ENCODE measurements around the gene KIF5C.

The KIF5C gene

DNA sequence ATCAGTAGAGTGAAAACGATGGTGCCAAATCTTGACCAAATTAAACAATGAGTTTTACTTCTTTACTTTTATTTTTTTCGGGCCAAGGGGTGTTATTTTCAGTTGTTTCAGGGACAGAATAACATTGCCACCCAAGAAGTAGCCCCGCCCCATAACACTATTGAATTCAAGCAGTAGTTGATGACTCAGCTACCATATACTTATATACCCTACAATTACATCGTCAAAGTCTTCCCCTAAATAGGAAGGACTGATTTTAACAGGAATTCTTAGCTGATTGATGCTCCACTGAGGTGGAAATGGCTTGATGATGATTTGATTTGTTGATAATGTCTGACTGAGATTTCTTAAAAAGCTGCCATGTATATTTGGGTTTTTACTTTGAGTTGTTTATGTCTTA lies 188.2 kb downstream of the KIF5C start:
- Histone ChIP-seq H3K4me3 (ENCODE audit: low read depth in 1 of 2, low read length in 2 of 2) (no peak overlapping the region), H3K9me3 (ENCODE audit: insufficient read depth, low read length, severe bottlenecking) (no peaks in the 10 kb centered on the region), H2AFZ (ENCODE audit: low read depth, low read length) (no peak overlapping the region), H3K27me3 (ENCODE audit: insufficient read depth, low read length, poor library complexity) (peaks cover 7% of the 10 kb centered on the region), H3K9ac (ENCODE audit: low read depth, low read length) (no peak overlapping the region), H3K79me2 (ENCODE audit: insufficient read depth, low read length) (no peaks in the 10 kb centered on the region), H3K36me3 (ENCODE audit: insufficient read depth, low read length) (no peaks in the 10 kb centered on the region), H3K4me2 (ENCODE audit: insufficient read depth, low read length) (no peak overlapping the region), H3K27ac (ENCODE audit: low read length) (no peak overlapping the region), H3K4me1 (ENCODE audit: insufficient read depth, low read length) (no peaks in the 10 kb centered on the region), H4K20me1 (ENCODE audit: insufficient read depth, low read length) (no peaks in the 10 kb centered on the region)
- ATAC-seq (ENCODE audit: insufficient read depth, low read depth): no peak
- TF ChIP-seq EZH2 (IDR thresholded peaks at IDR 0.05; ENCODE audit: borderline replicate concordance, low read depth, low read length, severe bottlenecking): no peak
- TF ChIP-seq, protein P1, sequence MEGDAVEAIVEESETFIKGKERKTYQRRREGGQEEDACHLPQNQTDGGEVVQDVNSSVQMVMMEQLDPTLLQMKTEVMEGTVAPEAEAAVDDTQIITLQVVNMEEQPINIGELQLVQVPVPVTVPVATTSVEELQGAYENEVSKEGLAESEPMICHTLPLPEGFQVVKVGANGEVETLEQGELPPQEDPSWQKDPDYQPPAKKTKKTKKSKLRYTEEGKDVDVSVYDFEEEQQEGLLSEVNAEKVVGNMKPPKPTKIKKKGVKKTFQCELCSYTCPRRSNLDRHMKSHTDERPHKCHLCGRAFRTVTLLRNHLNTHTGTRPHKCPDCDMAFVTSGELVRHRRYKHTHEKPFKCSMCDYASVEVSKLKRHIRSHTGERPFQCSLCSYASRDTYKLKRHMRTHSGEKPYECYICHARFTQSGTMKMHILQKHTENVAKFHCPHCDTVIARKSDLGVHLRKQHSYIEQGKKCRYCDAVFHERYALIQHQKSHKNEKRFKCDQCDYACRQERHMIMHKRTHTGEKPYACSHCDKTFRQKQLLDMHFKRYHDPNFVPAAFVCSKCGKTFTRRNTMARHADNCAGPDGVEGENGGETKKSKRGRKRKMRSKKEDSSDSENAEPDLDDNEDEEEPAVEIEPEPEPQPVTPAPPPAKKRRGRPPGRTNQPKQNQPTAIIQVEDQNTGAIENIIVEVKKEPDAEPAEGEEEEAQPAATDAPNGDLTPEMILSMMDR (IDR thresholded peaks at IDR 0.05; ENCODE audit: borderline replicate concordance, extremely low read depth, low read length, poor library complexity, severe bottlenecking): no peak
- no peak for DNase-seq

DNA sequence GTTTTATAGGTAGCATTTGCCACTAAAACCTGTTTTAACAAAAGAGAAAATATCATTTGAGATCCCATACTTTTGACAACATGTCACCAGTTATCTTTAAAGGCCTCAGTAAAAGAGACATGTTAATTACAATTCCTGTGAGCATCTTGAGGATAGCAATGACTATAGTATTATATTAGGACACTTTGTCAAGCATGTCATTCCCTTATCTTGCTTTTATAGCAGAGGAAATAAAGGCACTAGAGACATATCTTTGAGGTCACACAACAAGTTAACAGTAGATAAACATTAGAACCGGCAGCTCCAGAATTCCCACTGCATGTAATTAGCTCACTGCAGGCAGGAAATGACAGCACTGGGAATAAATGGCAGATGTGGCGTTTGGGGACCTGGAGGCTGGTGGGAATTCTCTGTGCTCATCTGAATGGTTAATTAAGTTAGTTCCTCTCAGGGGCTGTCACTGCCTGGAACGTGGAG lies 189.4 kb downstream of the KIF5C start:
- no peak for DNase-seq
- Histone ChIP-seq H3K4me1 (ENCODE audit: insufficient read depth, low read length) (peaks cover 10% of the 10 kb centered on the region), H3K9ac (ENCODE audit: low read depth, low read length) (no peak overlapping the region), H2AFZ (ENCODE audit: low read depth, low read length) (no peak overlapping the region), H3K4me2 (ENCODE audit: insufficient read depth, low read length) (no peak overlapping the region), H3K4me3 (ENCODE audit: low read depth in 1 of 2, low read length in 2 of 2) (no peak overlapping the region), H3K9me3 (ENCODE audit: insufficient read depth, low read length, severe bottlenecking) (no peaks in the 10 kb centered on the region), H4K20me1 (ENCODE audit: insufficient read depth, low read length) (no peaks in the 10 kb centered on the region), H3K27me3 (ENCODE audit: insufficient read depth, low read length, poor library complexity) (peaks cover 7% of the 10 kb centered on the region), H3K27ac (ENCODE audit: low read length) (no peak overlapping the region), H3K36me3 (ENCODE audit: insufficient read depth, low read length) (no peaks in the 10 kb centered on the region), H3K79me2 (ENCODE audit: insufficient read depth, low read length) (no peaks in the 10 kb centered on the region)
- TF ChIP-seq, protein P1 (IDR thresholded peaks at IDR 0.05; ENCODE audit: borderline replicate concordance, extremely low read depth, low read length, poor library complexity, severe bottlenecking): no peak
- no peak for TF ChIP-seq EZH2 (IDR thresholded peaks at IDR 0.05; ENCODE audit: borderline replicate concordance, low read depth, low read length, severe bottlenecking)
- ATAC-seq (ENCODE audit: insufficient read depth, low read depth): no peak

DNA sequence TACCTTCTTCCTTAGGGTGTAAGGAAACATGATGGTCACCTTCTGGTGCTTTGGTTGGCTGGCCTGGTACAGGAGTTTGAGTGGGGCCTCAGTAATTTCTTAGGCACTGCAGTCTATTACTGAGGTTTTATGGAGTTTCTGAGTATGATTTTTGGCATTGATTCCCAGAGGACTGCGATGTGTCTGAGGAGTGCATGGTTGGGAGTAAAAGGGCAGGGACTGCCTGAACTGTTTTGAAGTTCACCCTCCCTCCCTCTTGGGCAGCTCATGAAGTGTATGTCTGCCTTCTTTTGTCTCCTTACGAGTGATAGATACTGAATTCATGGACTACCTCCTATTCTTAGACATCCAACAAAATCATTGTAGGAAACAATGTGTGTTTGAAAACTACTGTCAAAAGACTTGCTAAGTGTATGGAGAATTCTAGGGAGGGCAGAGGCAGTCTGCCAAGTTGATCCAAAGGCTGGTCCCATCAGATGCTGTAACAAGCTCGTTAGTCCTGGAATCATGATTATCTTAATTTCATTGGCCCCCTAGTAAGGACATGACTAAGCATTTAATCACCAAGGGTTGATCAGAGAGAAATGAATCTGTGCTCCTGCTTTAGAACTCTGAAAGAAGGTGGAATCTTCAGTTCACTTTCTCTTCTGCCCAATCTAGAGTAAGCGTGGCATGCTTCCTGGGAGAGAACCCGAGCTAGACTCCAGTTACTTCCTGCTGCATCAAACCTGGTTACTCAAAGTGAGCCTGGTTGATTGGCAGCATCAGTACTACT lies 190.0 kb downstream of the KIF5C start:
- TF ChIP-seq EZH2 (IDR thresholded peaks at IDR 0.05; ENCODE audit: borderline replicate concordance, low read depth, low read length, severe bottlenecking): no peak
- TF ChIP-seq, protein P1 (IDR thresholded peaks at IDR 0.05; ENCODE audit: borderline replicate concordance, extremely low read depth, low read length, poor library complexity, severe bottlenecking): no peak
- no peak overlapping the region for H3K27ac ChIP-seq (ENCODE audit: low read length)
- no peaks in the 10 kb centered on the region for H3K9me3 ChIP-seq (ENCODE audit: insufficient read depth, low read length, severe bottlenecking)
- no peak overlapping the region for H3K4me2 ChIP-seq (ENCODE audit: insufficient read depth, low read length)
- H3K36me3 ChIP-seq (ENCODE audit: insufficient read depth, low read length): no peaks in the 10 kb centered on the region
- ATAC-seq (ENCODE audit: insufficient read depth, low read depth) (no peak), DNase-seq (no peak)
- peaks cover 16% of the 10 kb centered on the region for H3K4me1 ChIP-seq (ENCODE audit: insufficient read depth, low read length)
- H3K4me3 ChIP-seq (ENCODE audit: low read depth in 1 of 2, low read length in 2 of 2): no peak overlapping the region
- no peak overlapping the region for H3K9ac ChIP-seq (ENCODE audit: low read depth, low read length)
- H2AFZ ChIP-seq (ENCODE audit: low read depth, low read length): no peak overlapping the region
- H4K20me1 ChIP-seq (ENCODE audit: insufficient read depth, low read length): no peaks in the 10 kb centered on the region
- H3K79me2 ChIP-seq (ENCODE audit: insufficient read depth, low read length): no peaks in the 10 kb centered on the region
- peaks cover 7% of the 10 kb centered on the region for H3K27me3 ChIP-seq (ENCODE audit: insufficient read depth, low read length, poor library complexity)
